Stimulated activated CD4-positive, alpha-beta T cell treated with anti-CD3 and anti-CD28 coated beads, Interleukin-12 subunit alpha, Interleukin-12 subunit beta, amount 100 ng/mL, for 24 hours (primary cell): ENCODE data around the gene PFDN6.

ENCODE experiments used
- DNase-seq, 2 experiments: peaks; one replicate each; pipeline ENCODE4 v3.0.0-alpha.2; 2020; ENCODE audit warnings: low read depth in 2 of 2

PFDN6 gene

GRCh38 chr6:33295621-33296369, 6.4 kb downstream of the PFDN6 start:
- no peak for DNase-seq

- no peak for DNase-seq
Measured at GRCh38 chr6:33296797-33297405, 7.5 kb downstream of the PFDN6 start.

GRCh38 chr6:33297406-33297955, 8.1 kb downstream of the PFDN6 start:
- no peak for DNase-seq

GRCh38 chr6:33297956-33298772, 8.8 kb downstream of the PFDN6 start:
- DNase-seq: peak in 1 of 2 experiments; percentile 57

GRCh38 chr6:33298773-33299236, 9.4 kb downstream of the PFDN6 start, which contains the start of gene RGL2:
RGL2 (minus strand) TSS chr6:33298942; CDS start chr6:33298610, 332 bp downstream.
- no peak for DNase-seq

- peak; percentile 85 to 93 for DNase-seq
Measured at GRCh38 chr6:33299237-33299944, 10.0 kb downstream of the PFDN6 start.

GRCh38 chr6:33301877-33302276, 12.5 kb downstream of the PFDN6 start:
- no peak for DNase-seq

- no peak for DNase-seq
Measured at GRCh38 chr6:33304216-33304615, 14.8 kb downstream of the PFDN6 start.

DNA sequence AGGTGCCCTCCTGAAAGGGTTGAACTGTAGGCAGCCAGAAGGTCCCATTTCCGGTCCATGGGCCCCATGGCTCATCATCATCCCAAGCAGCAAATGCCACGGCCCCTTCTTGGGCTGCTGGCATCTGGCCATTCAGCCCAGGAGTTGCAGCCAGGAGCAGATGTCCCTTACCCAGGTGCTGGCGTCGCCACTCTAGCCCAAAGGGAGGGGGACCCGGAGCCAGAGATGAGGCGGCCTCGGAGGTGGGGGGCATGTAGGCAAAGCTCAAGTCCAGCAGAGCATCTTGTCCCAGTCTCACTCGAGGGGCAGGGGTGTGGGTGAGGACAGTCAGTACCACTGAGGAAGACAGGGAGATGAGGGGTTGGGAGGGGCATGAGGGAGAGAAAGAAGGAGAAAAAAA, 15.7 kb downstream of the PFDN6 start:
- DNase-seq: no peak

GRCh38 chr6:33306356-33306755, 17.0 kb downstream of the PFDN6 start:
- no peak for DNase-seq

DNA sequence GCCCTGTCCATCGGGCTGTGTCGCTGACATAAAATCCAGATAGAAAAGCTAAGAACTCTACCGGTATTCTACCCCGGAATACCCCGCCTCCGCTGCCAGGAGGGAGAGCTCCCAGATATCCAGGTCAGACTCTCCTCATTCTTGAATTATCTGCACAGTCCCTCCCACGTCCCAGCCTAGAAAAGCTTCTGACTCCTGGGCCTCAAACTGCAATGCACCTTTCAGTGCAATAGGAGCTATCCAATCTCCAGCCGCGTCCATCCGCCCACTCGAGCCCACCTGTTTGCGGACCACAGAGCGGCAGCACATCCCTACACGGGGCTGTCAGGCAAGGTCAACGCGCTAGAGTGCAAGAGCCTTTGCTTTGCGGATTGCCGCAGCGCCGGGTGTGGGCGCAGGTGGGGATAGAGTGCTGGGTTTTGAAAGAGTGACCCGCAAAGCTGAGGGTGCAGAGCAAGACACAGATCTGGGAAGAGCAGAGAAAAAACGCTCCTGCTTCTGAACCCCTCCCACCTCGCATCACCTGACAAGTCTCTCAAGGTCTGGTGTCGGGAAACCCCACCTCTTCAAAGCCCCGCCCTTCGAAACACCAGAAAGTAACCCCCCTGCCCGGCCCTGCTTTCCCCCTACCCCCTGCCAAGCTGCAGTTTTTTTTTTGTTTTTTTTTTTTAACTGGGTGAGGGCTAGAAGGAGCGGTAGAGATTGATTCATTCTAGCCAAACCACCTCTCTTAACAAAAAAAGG, 23.1 kb downstream of the PFDN6 start:
- peak in 1 of 2 experiments; percentile 72 for DNase-seq

DNA sequence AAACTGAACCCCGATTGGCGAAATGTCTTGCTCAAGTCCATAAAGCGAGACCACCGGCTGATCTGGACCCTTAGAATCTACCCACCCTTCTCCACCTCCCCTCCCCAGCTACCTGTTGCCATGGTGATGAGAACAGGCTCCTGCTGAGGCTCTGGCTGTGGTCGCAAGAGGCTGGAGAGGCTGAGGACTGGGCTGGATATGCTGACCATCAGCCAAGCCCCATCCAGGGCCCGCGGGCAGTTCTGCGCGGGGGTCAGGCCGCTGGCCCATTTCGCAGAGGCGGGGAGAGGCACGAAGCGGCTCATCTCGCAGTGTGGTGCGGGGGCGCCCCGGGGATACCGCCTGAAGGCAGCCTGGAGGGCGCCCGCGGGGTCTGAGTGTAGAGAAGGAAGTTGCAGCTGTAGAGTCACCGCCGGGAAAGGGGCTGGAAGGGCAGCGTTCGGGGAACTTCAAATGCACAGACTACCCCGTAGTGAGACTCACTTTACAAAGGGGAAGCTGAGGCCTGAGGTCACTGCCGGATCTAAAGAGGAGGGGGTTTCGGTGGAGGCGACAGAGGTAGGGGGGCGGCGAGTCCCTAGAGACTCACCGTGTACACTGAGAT, 23.8 kb downstream of the PFDN6 start:
- no peak for DNase-seq

- DNase-seq: peak; percentile 78
Measured at GRCh38 chr6:33313709-33314514, 24.5 kb downstream of the PFDN6 start, which contains the start of gene TAPBP. TAPBP (minus strand) TSS chr6:33314078; CDS start chr6:33314041, 37 bp downstream.

DNA sequence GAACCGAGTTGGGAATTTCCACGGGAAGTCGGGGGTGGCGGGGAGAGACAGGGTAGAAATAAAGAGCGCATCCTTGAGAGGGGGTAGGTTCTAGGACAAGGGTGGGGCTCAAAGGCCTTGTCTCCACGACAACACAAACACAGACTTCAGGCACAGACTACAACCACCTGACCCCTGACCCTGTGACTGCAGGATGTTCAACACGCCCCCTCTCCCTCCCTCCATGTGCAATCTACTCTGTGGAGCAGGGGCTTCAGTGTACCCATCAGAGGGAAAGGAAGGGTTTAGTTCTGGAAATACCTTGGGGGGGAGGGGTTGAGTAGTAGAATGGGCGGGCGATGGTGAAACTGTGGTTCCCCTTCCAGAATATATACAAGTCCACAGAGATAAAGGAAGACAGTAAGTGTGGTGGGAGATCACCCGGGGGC, 25.1 kb downstream of the PFDN6 start:
- DNase-seq: peak in 1 of 2 experiments; percentile 43

GRCh38 chr6:33314943-33315792, 25.8 kb downstream of the PFDN6 start:
- DNase-seq: no peak

GRCh38 chr6:33315793-33316602, 26.6 kb downstream of the PFDN6 start:
- no peak for DNase-seq
